H9 (cell line): ENCODE data around the gene CHST13. TPM values are rescaled to one million over a fixed set of nuclear protein-coding genes. Genes with fewer than 3 reads are reported as not detected.

Source experiments
- DNase-seq: peaks from one replicate; pipeline ENCODE4 v3.0.0-alpha.2; 2017
- H2AFZ ChIP-seq: one replicate; pipeline ENCODE4 v1.6.1; 2013; ENCODE audit warnings: mild to moderate bottlenecking, low read length, control low read depth, moderate library complexity
- H2AK5ac ChIP-seq: 2 replicates; pipeline ENCODE4 v1.6.1; 2013; ENCODE audit warnings: low read length, control low read depth, mixed read lengths; ENCODE audit not compliant: insufficient read length
- H2BK120ac ChIP-seq: one replicate; pipeline ENCODE4 v1.6.1; 2013; ENCODE audit warnings: low read depth, mild to moderate bottlenecking, low read length, control low read depth, inconsistent platforms; ENCODE audit not compliant: poor library complexity, severe bottlenecking
- H2BK12ac ChIP-seq: 2 replicates; pipeline ENCODE4 v1.6.1; 2013; ENCODE audit warnings: low read length, control low read depth, mixed read lengths, low read depth; ENCODE audit not compliant: insufficient read length
- H2BK15ac ChIP-seq: 2 replicates; pipeline ENCODE4 v1.6.1; 2013; ENCODE audit warnings: low read depth, low read length, control low read depth
- H2BK20ac ChIP-seq: one replicate; pipeline ENCODE4 v1.6.1; 2013; ENCODE audit warnings: low read depth, mild to moderate bottlenecking, low read length, control low read depth, inconsistent platforms; ENCODE audit not compliant: poor library complexity, severe bottlenecking
- H2BK5ac ChIP-seq: 2 replicates; pipeline ENCODE4 v1.6.1; 2013; ENCODE audit warnings: low read length, control low read depth, mixed read lengths; ENCODE audit not compliant: insufficient read length
- H3K14ac ChIP-seq: 2 replicates; pipeline ENCODE4 v1.6.1; 2013; ENCODE audit warnings: low read length, control low read depth; ENCODE audit not compliant: insufficient read depth
- H3K18ac ChIP-seq: 2 replicates; pipeline ENCODE4 v1.6.1; 2013; ENCODE audit warnings: low read depth, mild to moderate bottlenecking, mixed read lengths, low read length, control low read depth; ENCODE audit not compliant: insufficient read length
- H3K23ac ChIP-seq: 2 replicates; pipeline ENCODE4 v1.6.1; 2013; ENCODE audit warnings: low read length, control low read depth, mixed read lengths, low read depth; ENCODE audit not compliant: insufficient read length
- H3K23me2 ChIP-seq: 2 replicates; pipeline ENCODE4 v1.6.1; 2013; ENCODE audit warnings: low read depth, mild to moderate bottlenecking, mixed read lengths, low read length, control low read depth; ENCODE audit not compliant: insufficient read length, poor library complexity, severe bottlenecking
- H3K27ac ChIP-seq: 2 replicates; pipeline ENCODE4 v1.5.1; 2013; ENCODE audit warnings: low read length, control low read depth, mixed read lengths, low read depth; ENCODE audit not compliant: insufficient read length
- H3K27me3 ChIP-seq: 2 replicates; pipeline ENCODE4 v1.6.1; 2013; ENCODE audit warnings: low read length, control low read depth, inconsistent platforms; ENCODE audit not compliant: insufficient read depth
- H3K4ac ChIP-seq: 2 replicates; pipeline ENCODE4 v1.6.1; 2013; ENCODE audit warnings: low read depth, mild to moderate bottlenecking, control low read depth, inconsistent platforms, low read length, moderate library complexity
- H3K4me1 ChIP-seq: 2 replicates; pipeline ENCODE4 v1.6.1; 2013; ENCODE audit warnings: low read length, control low read depth, inconsistent platforms; ENCODE audit not compliant: insufficient read depth
- H3K4me2 ChIP-seq: 2 replicates; pipeline ENCODE4 v1.6.1; 2013; ENCODE audit warnings: low read length, control low read depth, mixed read lengths; ENCODE audit not compliant: insufficient read length, insufficient read depth
- H3K56ac ChIP-seq: 2 replicates; pipeline ENCODE4 v1.6.1; 2013; ENCODE audit warnings: low read depth, mild to moderate bottlenecking, mixed read lengths, low read length, control low read depth; ENCODE audit not compliant: insufficient read length
- H3K79me1 ChIP-seq: 2 replicates; pipeline ENCODE4 v1.6.1; 2013; ENCODE audit warnings: low read depth, mild to moderate bottlenecking, moderate library complexity, low read length, control low read depth, inconsistent platforms; ENCODE audit not compliant: insufficient read depth, poor library complexity, severe bottlenecking
- H3K79me2 ChIP-seq: 2 replicates; pipeline ENCODE4 v1.6.1; 2013; ENCODE audit warnings: low read length, control low read depth, inconsistent platforms; ENCODE audit not compliant: insufficient read depth
- H3K9ac ChIP-seq: 2 replicates; pipeline ENCODE4 v1.6.1; 2013; ENCODE audit warnings: low read length, control low read depth, mixed read lengths; ENCODE audit not compliant: insufficient read length; ENCODE audit errors: extremely low read depth
- H3K9me3 ChIP-seq: one replicate; pipeline ENCODE4 v1.6.1; 2013; ENCODE audit warnings: low read depth, low read length, inconsistent platforms; ENCODE audit not compliant: control insufficient read depth
- H3T11ph ChIP-seq: one replicate; pipeline ENCODE4 v1.6.1; 2013; ENCODE audit warnings: mild to moderate bottlenecking, low read length, control low read depth, inconsistent platforms
- H4K20me1 ChIP-seq: one replicate; pipeline ENCODE4 v1.6.1; 2013; ENCODE audit not compliant: control insufficient read depth, insufficient read length, insufficient read depth
- H4K5ac ChIP-seq: 2 replicates; pipeline ENCODE4 v1.6.1; 2013; ENCODE audit warnings: low read depth, mild to moderate bottlenecking, mixed read lengths, low read length, control low read depth; ENCODE audit not compliant: insufficient read length
- H4K8ac ChIP-seq: replicated peaks from 2 replicates; pipeline ENCODE4 v1.6.1; 2013; ENCODE audit warnings: low read length, control low read depth, mixed read lengths, low read depth; ENCODE audit not compliant: insufficient read length
- H4K91ac ChIP-seq: 2 replicates; pipeline ENCODE4 v1.6.1; 2013; ENCODE audit warnings: low read depth, mild to moderate bottlenecking, moderate library complexity, mixed read lengths, low read length, control low read depth; ENCODE audit not compliant: insufficient read length
- H3K27ac Mint-ChIP-seq, 3 experiments: 2 replicates in 2 of 3; 3 replicates in 1 of 3; pipeline ENCODE4 v1.8.0; 2020 to 2021; ENCODE audit warnings: mixed read lengths in 3 of 3, mild to moderate bottlenecking in 1 of 3, moderate library complexity in 1 of 3
- H3K27me3 Mint-ChIP-seq: 2 replicates; pipeline ENCODE4 v1.8.0; 2021; ENCODE audit warnings: low read depth, mild to moderate bottlenecking, moderate library complexity, mixed read lengths
- H3K36me3 Mint-ChIP-seq, 3 experiments: 2 replicates in 2 of 3; 3 replicates in 1 of 3; pipeline ENCODE4 v1.8.0; 2020 to 2021; ENCODE audit warnings: low read depth in 3 of 3, mixed read lengths in 3 of 3; ENCODE audit not compliant: insufficient read depth in 1 of 3
- H3K4me1 Mint-ChIP-seq, 2 experiments: 2 replicates each; pipeline ENCODE4 v1.8.0; 2020; ENCODE audit warnings: mixed read lengths in 2 of 2
- H3K4me3 Mint-ChIP-seq, 2 experiments: 2 replicates in 1 of 2; 3 replicates in 1 of 2; pipeline ENCODE4 v1.8.0; 2020 to 2021; ENCODE audit warnings: mild to moderate bottlenecking in 2 of 2, mixed read lengths in 2 of 2, moderate library complexity in 1 of 2
- H3K9me3 Mint-ChIP-seq, 2 experiments: 2 replicates in 1 of 2; 3 replicates in 1 of 2; pipeline ENCODE4 v1.8.0; 2020; ENCODE audit warnings: mild to moderate bottlenecking in 2 of 2, mixed read lengths in 2 of 2, moderate library complexity in 1 of 2
- CTCF ChIP-seq: fragments of 200-600 bp; sonication (generic); conservative IDR thresholded peaks from 3 replicates; pipeline ENCODE4 v1.8.0; 2021; ENCODE audit warnings: antibody characterized with exemption, mild to moderate bottlenecking
- WGBS: extraction: QIAGEN DNeasy Blood & Tissue Kit; methylation state at CpG from one replicate; pipeline ENCODE4 v1.1.7; 2013; ENCODE audit warnings: missing lambda C conversion rate, low lambda C conversion rate, mixed read lengths; ENCODE audit not compliant: insufficient read length; ENCODE audit errors: extremely low coverage; 5-methylcytosine and 5-hydroxymethylcytosine counted together
- long read RNA-seq: library from polyadenylated mRNA; unstranded; transcript quantifications from one replicate; pipeline ENCODE4 v2.0.0, GENCODE V29; 2020
- total RNA-seq: library from RNA; stranded (reverse); gene quantifications from 2 replicates; pipeline ENCODE4 v1.2.1, GENCODE V29; 2021

The CHST13 gene
- 0.85 and 0.99 TPM in 2 replicates for total RNA-seq
- long read RNA-seq, transcript CHST13-201 (3 exons, 1,789 nt) = major isoform, 27 of 32 reads
- long read RNA-seq, partial matches to known transcripts = 0 of 32 reads
- long read RNA-seq, other reads (novel, unspliced or antisense) = 5 of 32 reads

GRCh38 chr3:126523745-126524428, at the start of gene CHST13:
TSS of gene CHST13 (plus strand) at chr3:126524155. CDS start at chr3:126524333, 178 bp downstream.
- no peak within 1 kb of the TSS for H2BK12ac ChIP-seq
- H3K4ac ChIP-seq = no peak within 1 kb of the TSS
- no peak within 1 kb of the TSS for H3K27ac Mint-ChIP-seq
- no peak within 1 kb of the TSS for H2BK15ac ChIP-seq
- H2BK120ac ChIP-seq = no peak within 1 kb of the TSS
- no peak within 1 kb of the TSS for H3K56ac ChIP-seq
- no peak within 1 kb of the TSS for H3K23ac ChIP-seq
- TF ChIP-seq CTCF = no peak
- H3K27me3 Mint-ChIP-seq = peaks cover 42% of the 10 kb centered on the region
- WGBS = no CpG with 5 or more reads among the region's 56 CpGs
- H3K9me3 ChIP-seq = no peaks in the 10 kb centered on the region
- H4K91ac ChIP-seq = no peak within 1 kb of the TSS
- H3K36me3 Mint-ChIP-seq = no peaks in the 10 kb centered on the region; a peak in 1 of 7 replicates
- DNase-seq = peak; percentile 71
- no peaks in the 10 kb centered on the region for H4K20me1 ChIP-seq
- no peak within 1 kb of the TSS for H2BK5ac ChIP-seq
- no peak within 1 kb of the TSS for H3K9ac ChIP-seq
- H3K14ac ChIP-seq = no peak within 1 kb of the TSS
- no peaks in the 10 kb centered on the region; the same call in 1 of the 2 replicates for H3K27me3 ChIP-seq
- H2AFZ ChIP-seq = no peak within 1 kb of the TSS
- no peak within 1 kb of the TSS for H3T11ph ChIP-seq
- no peak within 1 kb of the TSS for H2BK20ac ChIP-seq
- H3K79me1 ChIP-seq = no peaks in the 10 kb centered on the region
- no peak within 1 kb of the TSS for H2AK5ac ChIP-seq
- H3K4me1 ChIP-seq = no peaks in the 10 kb centered on the region
- no peak within 1 kb of the TSS for H4K8ac ChIP-seq
- peak within 1 kb of the TSS; percentile 37 for H3K4me2 ChIP-seq
- H3K23me2 ChIP-seq = no peaks in the 10 kb centered on the region
- no peak within 1 kb of the TSS for H4K5ac ChIP-seq
- no peaks in the 10 kb centered on the region; a peak in 1 of 5 replicates for H3K9me3 Mint-ChIP-seq
- H3K27ac ChIP-seq = no peak within 1 kb of the TSS
- peak within 1 kb of the TSS; percentile 69 to 79 for H3K4me3 Mint-ChIP-seq
- peaks cover 2 to 24% of the 10 kb centered on the region in 2 experiments; a peak in 3 of 4 replicates for H3K4me1 Mint-ChIP-seq
- H3K18ac ChIP-seq = no peak within 1 kb of the TSS
- H3K79me2 ChIP-seq = no peaks in the 10 kb centered on the region
